Activated CD4-positive, alpha-beta T cell treated with anti-CD3 and anti-CD28 coated beads for 36 hours (primary cell): ENCODE measurements around the gene HDAC4. TPM values are rescaled to one million over a fixed set of nuclear protein-coding genes. Genes with fewer than 3 reads are reported as not detected.

Experiments
- ATAC-seq: fragments of 200-7000 bp; cut with Tn5 transposase; one replicate; pipeline ENCODE4 v1.10.0; 2021; ENCODE audit warnings: mild to moderate bottlenecking, moderate library complexity
- CTCF ChIA-PET: fragments of 350-600 bp; sonication (Branson Sonifier 250); formaldehyde crosslinking; loops from one replicate; lab custom pipeline; 2021; ENCODE audit warnings: antibody characterized with exemption; lab: Charles Lee
- POLR2A ChIA-PET: fragments of 350-600 bp; sonication (Branson Sonifier 250); formaldehyde crosslinking; loops from one replicate; lab custom pipeline; 2021; ENCODE audit warnings: antibody characterized with exemption, inconsistent platforms; lab: Charles Lee
- DNase-seq: peaks from one replicate; pipeline ENCODE4 v3.0.0-alpha.2; 2020
- H3K27ac Mint-ChIP-seq: one replicate; pipeline ENCODE4 v1.8.0; 2021; ENCODE audit warnings: mixed read lengths
- H3K27me3 Mint-ChIP-seq: one replicate; pipeline ENCODE4 v1.8.0; 2021; ENCODE audit warnings: mixed read lengths
- H3K36me3 Mint-ChIP-seq: one replicate; pipeline ENCODE4 v1.8.0; 2021; ENCODE audit warnings: low read depth, mixed read lengths
- H3K4me1 Mint-ChIP-seq: one replicate; pipeline ENCODE4 v1.8.0; 2021; ENCODE audit warnings: mixed read lengths
- H3K4me3 Mint-ChIP-seq: one replicate; pipeline ENCODE4 v1.8.0; 2021; ENCODE audit warnings: mild to moderate bottlenecking, moderate library complexity, mixed read lengths
- H3K9me3 Mint-ChIP-seq: one replicate; pipeline ENCODE4 v1.8.0; 2021; ENCODE audit warnings: low read depth, mixed read lengths
- intact Hi-C, 2 experiments: fragments of 100-400 bp; cut with DNase I in 1 of 2; cut with micrococcal nuclease in 1 of 2; formaldehyde crosslinking; loops; one replicate each; pipeline versions ENCODE4 v1.14.2 to v1.15.1; 2022 to 2024; cut with DNase I, micrococcal nuclease
- total RNA-seq, 2 experiments: library from RNA; stranded (reverse); gene quantifications; one replicate each; pipeline ENCODE4 v1.2.3, GENCODE V29; 2021

The HDAC4 gene
- total RNA-seq, 2 experiments from 2014 or later: 25.4 to 30.4 TPM

GRCh38 chr2:239355139-239355538, 45.7 kb downstream of the HDAC4 start:
- H3K36me3 Mint-ChIP-seq: peaks cover 22% of the 10 kb centered on the region
- POLR2A ChIA-PET: no interaction called here
- no peaks in the 10 kb centered on the region for H3K27me3 Mint-ChIP-seq
- H3K4me3 Mint-ChIP-seq: no peak overlapping the region
- no peak for ATAC-seq
- no peak overlapping the region for H3K27ac Mint-ChIP-seq
- H3K9me3 Mint-ChIP-seq: peaks cover 10% of the 10 kb centered on the region
- DNase-seq: no peak
- intact Hi-C loops: no loop called here
- H3K4me1 Mint-ChIP-seq: no peaks in the 10 kb centered on the region
- CTCF ChIA-PET: interaction anchor here (0.8 to 1.4 kb wide), 2 partner anchors 13 to 77 kb away, joined by 3 to 4 read pairs; no protein-coding TSS in a partner anchor

GRCh38 chr2:239354791-239355136, 46.1 kb downstream of the HDAC4 start:
- H3K9me3 Mint-ChIP-seq: peaks cover 10% of the 10 kb centered on the region
- no peak overlapping the region for H3K4me3 Mint-ChIP-seq
- peaks cover 22% of the 10 kb centered on the region for H3K36me3 Mint-ChIP-seq
- ChIA-PET CTCF (interaction anchor here (0.8 kb wide), 1 partner anchor 78 kb away, joined by 4 read pairs; no protein-coding TSS in a partner anchor), POLR2A (no interaction called here)
- no peak for DNase-seq
- H3K27me3 Mint-ChIP-seq: no peaks in the 10 kb centered on the region
- intact Hi-C loops: no loop called here
- no peaks in the 10 kb centered on the region for H3K4me1 Mint-ChIP-seq
- ATAC-seq: no peak
- no peak overlapping the region for H3K27ac Mint-ChIP-seq

DNA sequence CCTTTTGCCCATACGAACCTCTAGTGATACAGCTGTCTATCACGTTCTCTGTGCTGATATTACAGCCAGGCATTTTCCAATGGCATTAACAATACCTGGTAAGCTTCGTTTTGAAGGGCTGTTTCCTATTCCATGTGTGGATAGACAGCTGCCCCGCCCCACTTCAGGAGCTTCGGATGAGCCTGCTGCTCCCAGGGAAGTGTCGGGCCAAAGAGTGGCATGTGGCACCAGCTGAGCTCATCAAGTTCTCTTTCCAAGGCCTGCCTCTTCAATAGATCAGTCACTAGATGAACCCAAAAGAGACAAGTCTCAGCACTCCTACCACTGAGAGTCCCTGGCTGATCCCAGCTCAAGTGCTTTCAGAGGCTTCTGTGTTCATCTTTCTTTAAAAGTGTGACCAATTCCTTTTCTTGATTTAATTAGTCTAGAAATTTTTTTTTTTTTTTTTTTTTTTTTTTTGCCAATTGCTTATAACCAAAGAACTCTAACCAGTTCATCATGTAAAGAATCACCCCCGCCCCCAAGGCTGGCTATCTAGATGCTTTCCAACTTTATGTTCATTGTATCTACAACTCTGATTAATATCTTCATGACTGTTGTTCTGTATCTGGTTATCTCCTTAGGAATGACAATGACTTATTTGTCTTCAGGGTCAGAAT, 46.6 kb downstream of the HDAC4 start:
- POLR2A ChIA-PET: no interaction called here
- intact Hi-C loops: no loop called here
- ATAC-seq: no peak
- no peak for DNase-seq
- Mint-ChIP-seq H3K4me3 (no peak overlapping the region), H3K27ac (no peak overlapping the region), H3K36me3 (peaks cover 22% of the 10 kb centered on the region), H3K27me3 (no peaks in the 10 kb centered on the region), H3K4me1 (no peaks in the 10 kb centered on the region), H3K9me3 (peaks cover 10% of the 10 kb centered on the region)
- CTCF ChIA-PET: interaction anchor here (0.8 kb wide), 1 partner anchor 78 kb away, joined by 4 read pairs; no protein-coding TSS in a partner anchor

DNA sequence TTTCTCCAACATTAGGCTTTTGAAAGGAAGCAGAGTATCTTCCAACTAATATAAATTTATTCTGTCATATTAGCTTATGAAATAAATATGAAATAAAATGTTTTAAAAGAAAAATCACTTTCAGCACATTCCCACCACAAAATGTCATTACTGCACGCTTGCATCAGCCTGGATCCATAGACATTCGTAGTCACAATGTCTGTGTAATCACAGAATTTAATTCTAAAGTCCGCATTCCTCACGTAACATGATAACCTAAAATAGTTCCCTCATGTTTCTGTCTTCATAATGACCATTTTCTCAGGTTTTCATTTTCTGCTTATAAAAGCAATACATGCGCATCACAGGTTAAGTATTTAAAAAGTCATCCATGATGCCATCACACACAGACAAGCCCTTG, 47.1 kb downstream of the HDAC4 start:
- Mint-ChIP-seq H3K36me3 (peaks cover 22% of the 10 kb centered on the region), H3K4me3 (no peak overlapping the region), H3K27me3 (no peaks in the 10 kb centered on the region), H3K4me1 (no peaks in the 10 kb centered on the region), H3K27ac (no peak overlapping the region), H3K9me3 (peaks cover 10% of the 10 kb centered on the region)
- POLR2A ChIA-PET: interaction anchor here (0.7 kb wide), 1 partner anchor 58 kb away, joined by 3 read pairs; no protein-coding TSS in a partner anchor
- ATAC-seq (no peak), DNase-seq (no peak)
- CTCF ChIA-PET: no interaction called here
- intact Hi-C loops: no loop called here

DNA sequence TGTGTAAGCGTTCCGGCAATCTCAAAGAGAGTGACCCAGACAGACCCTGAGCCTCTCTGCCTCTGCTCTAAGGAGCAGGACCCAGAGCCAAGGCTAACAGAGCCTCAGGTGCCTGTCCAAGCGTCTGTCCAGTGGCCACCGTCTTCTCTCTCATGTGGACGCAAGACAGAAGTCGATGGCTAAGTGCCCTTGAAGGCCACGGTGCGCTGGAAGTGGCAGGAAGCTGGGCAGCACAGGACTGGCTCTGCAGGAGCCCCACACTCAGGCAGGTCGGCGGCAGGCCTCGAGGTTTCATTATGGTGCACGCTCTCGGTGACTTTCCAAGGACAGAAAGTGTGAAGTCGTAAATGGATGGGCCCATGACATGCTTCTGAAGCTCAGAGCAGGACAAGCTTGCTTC, 49.1 kb downstream of the HDAC4 start:
- ChIA-PET CTCF (interaction anchor here (0.5 kb wide), 1 partner anchor 78 kb away, joined by 3 read pairs; no protein-coding TSS in a partner anchor), POLR2A (no interaction called here)
- no peaks in the 10 kb centered on the region for H3K4me1 Mint-ChIP-seq
- H3K27ac Mint-ChIP-seq: no peak overlapping the region
- ATAC-seq: no peak
- H3K27me3 Mint-ChIP-seq: no peaks in the 10 kb centered on the region
- peaks cover 10% of the 10 kb centered on the region for H3K9me3 Mint-ChIP-seq
- no peak for DNase-seq
- H3K36me3 Mint-ChIP-seq: peaks cover 22% of the 10 kb centered on the region
- intact Hi-C loops: no loop called here
- no peak overlapping the region for H3K4me3 Mint-ChIP-seq

DNA sequence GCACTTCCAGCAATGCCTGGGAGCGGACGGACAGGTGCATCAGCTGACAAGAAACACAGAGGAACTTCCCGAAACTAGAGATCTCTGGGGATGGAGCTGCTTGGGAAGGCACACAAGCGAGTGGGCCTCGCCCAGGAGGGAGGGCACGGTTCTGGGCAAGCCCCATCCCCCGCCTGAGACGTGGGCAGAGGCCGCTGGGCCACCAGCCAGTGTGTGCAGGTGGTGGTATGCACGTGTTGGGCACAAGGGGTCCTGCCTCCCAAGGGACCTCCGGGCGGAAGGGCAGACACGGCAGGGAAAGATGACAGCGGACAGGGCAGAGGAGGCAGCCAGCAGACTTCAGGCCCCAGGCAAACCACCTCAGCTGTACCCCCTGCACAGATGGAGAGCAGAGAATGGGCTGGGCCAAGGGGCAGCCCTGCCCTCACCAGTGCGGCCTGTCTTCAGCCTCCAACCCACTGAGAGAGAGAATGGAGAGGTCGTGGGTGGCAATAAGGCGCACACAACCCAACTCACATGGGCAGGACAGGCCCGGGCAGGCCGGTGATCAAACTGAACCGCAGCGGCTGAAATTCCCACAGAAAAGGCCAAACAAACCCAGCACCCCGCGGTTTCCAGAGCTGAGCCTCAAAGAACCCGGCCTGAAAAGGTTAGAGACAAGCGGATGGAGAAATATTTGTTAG, 51.2 kb downstream of the HDAC4 start:
- Mint-ChIP-seq H3K27ac (no peak overlapping the region), H3K9me3 (peaks cover 2% of the 10 kb centered on the region), H3K4me1 (no peaks in the 10 kb centered on the region), H3K27me3 (no peaks in the 10 kb centered on the region), H3K36me3 (peaks cover 13% of the 10 kb centered on the region), H3K4me3 (no peak overlapping the region)
- ATAC-seq (no peak), DNase-seq (no peak)
- POLR2A ChIA-PET: no interaction called here
- CTCF ChIA-PET: interaction anchor here (1.2 kb wide), 1 partner anchor 22 kb away, joined by 3 read pairs; no protein-coding TSS in a partner anchor
- intact Hi-C loops: no loop called here

DNA sequence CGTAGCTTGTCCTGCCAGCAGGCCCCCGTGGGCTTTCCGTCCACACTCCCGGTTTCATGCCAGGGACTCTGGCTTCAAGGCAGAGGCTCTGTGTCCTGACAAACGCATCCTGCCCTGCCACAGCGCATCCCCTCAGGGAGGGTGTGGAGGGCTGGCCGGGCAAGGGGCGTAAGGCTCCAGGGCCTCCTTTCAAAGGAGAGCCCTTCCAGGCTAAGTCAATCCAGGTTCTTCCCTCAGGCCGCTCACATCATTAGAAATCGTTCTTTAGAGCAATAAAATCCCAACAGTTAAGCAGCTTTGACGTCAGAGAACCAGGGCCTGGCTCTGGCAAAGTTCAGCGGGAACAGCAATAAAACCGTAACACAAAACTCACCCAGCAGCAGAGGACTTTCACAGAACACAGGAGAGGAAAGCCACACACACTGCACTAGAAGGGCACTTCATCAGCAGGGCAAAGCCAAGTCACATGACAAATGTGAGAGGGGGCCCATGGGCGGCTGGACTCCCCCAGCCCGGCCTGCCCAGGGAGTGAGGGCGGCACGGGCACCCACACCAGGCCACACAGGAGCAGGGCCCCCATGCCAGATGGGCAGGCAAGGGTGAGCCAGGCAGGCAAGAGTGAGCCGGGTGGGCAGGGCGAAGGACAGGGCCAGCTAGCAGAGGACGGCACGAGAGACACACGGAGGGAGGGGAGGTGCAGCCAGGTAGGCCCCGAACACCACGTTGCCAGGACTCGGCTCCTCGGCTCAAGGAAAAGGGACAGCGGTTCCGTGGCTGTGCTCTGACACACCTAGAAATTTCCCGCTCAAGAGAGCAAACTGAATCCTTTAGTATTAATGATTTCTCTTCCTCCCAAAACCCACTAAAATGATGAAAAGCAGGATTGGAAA, 52.0 kb downstream of the HDAC4 start:
- H3K36me3 Mint-ChIP-seq: peaks cover 16% of the 10 kb centered on the region

DNA sequence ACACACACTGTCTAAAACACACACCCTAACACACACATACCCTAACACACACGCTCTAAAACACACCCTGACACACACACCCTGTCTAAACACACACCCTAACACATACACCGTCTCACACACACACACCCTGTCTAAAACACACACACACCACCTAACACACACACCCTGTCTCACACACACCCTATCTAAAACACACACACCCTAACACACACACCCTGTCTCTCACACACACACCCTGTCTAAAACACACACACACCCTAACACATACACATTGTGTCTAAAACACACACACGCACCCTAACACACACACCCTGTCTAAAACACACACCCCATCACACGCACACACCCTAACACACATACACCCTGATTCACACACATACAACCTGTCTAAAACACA, 54.1 kb downstream of the HDAC4 start:
- no peaks in the 10 kb centered on the region for H3K27me3 Mint-ChIP-seq
- ATAC-seq (no peak), DNase-seq (no peak)
- CTCF ChIA-PET: no interaction called here
- H3K9me3 Mint-ChIP-seq: no peaks in the 10 kb centered on the region
- peaks cover 10% of the 10 kb centered on the region for H3K36me3 Mint-ChIP-seq
- H3K27ac Mint-ChIP-seq: no peak overlapping the region
- POLR2A ChIA-PET: interaction anchor here (0.7 kb wide), 1 partner anchor 12 kb away, joined by 3 read pairs; no protein-coding TSS in a partner anchor
- peaks cover 2% of the 10 kb centered on the region for H3K4me1 Mint-ChIP-seq
- intact Hi-C loops: no loop called here
- no peak overlapping the region for H3K4me3 Mint-ChIP-seq

More for the DNA sequence above, 52.0 kb downstream of the HDAC4 start:
- Mint-ChIP-seq H3K27me3 (no peaks in the 10 kb centered on the region), H3K4me3 (no peak overlapping the region), H3K9me3 (no peaks in the 10 kb centered on the region), H3K27ac (no peak overlapping the region), H3K4me1 (no peaks in the 10 kb centered on the region)
- intact Hi-C loops: no loop called here
- DNase-seq: no peak
- no peak for ATAC-seq
- CTCF ChIA-PET: no interaction called here
- POLR2A ChIA-PET: no interaction called here

DNA sequence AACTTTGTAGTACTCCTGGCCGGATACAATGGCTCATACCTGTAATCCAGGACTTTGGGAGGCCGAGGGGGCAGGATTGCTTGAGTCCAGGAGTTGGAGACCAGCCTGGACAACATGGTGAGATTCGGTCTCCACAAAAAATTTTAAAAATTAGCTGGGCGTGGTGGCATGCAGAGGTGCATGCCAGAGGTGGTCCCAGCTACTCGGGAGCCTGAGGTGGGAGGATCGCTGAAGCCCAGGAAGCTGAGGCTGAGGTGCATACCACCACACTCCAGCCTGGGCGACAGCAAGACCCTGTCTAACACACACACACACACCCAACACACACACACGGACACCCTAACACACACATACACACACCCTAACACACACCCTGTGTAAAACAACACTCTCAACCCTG, 55.6 kb downstream of the HDAC4 start:
- Mint-ChIP-seq H3K36me3 (peaks cover 12% of the 10 kb centered on the region), H3K4me1 (peaks cover 16% of the 10 kb centered on the region), H3K9me3 (no peaks in the 10 kb centered on the region), H3K27me3 (no peaks in the 10 kb centered on the region), H3K27ac (no peak overlapping the region), H3K4me3 (no peak overlapping the region)
- CTCF ChIA-PET: interaction anchor here (1.0 kb wide), 1 partner anchor 247 kb away, joined by 3 read pairs; no protein-coding TSS in a partner anchor
- ATAC-seq: no peak
- no peak for DNase-seq
- POLR2A ChIA-PET: interaction anchor here (0.6 kb wide), 1 partner anchor 14 kb away, joined by 4 read pairs; no protein-coding TSS in a partner anchor
- intact Hi-C loops: no loop called here

- ChIA-PET CTCF (interaction anchor here (1.0 kb wide), 1 partner anchor 247 kb away, joined by 3 read pairs; no protein-coding TSS in a partner anchor), POLR2A (interaction anchor here (0.6 kb wide), 1 partner anchor 14 kb away, joined by 4 read pairs; no protein-coding TSS in a partner anchor)
- H3K9me3 Mint-ChIP-seq: no peaks in the 10 kb centered on the region
- ATAC-seq: no peak
- DNase-seq: no peak
- no peak overlapping the region for H3K27ac Mint-ChIP-seq
- H3K4me3 Mint-ChIP-seq: no peak overlapping the region
- H3K4me1 Mint-ChIP-seq: peaks cover 20% of the 10 kb centered on the region
- H3K27me3 Mint-ChIP-seq: no peaks in the 10 kb centered on the region
- intact Hi-C loops: no loop called here
- H3K36me3 Mint-ChIP-seq: peaks cover 14% of the 10 kb centered on the region
These were observed 56.0 kb downstream of the HDAC4 start for GRCh38 chr2:239344857-239345216.
